Calu3 (cell line): ENCODE results near the gene ITFG2. TPM values are rescaled to one million over a fixed set of nuclear protein-coding genes. Genes with fewer than 3 reads are reported as not detected.

Experiments
- BruUV-seq: library from RNA; stranded (reverse); fragments of 400-500 nt; replicated peaks from 2 replicates; lab custom pipeline; 2021; lab: Mats Ljungman, UMichigan
- CTCF ChIA-PET: fragments of 300-600 bp; sonication (Branson Sonifier 250); formaldehyde crosslinking; loops from one replicate; lab custom pipeline; 2022; ENCODE audit warnings: antibody characterized with exemption; lab: Charles Lee
- DNase-seq: peaks from one replicate; pipeline ENCODE4 v3.0.0; 2022
- H3K27ac Mint-ChIP-seq: one replicate; pipeline ENCODE4 v1.8.0; 2022; ENCODE audit warnings: mixed read lengths; ENCODE audit not compliant: unreplicated experiment
- H3K27me3 Mint-ChIP-seq: one replicate; pipeline ENCODE4 v1.8.0; 2022; ENCODE audit warnings: mixed read lengths; ENCODE audit not compliant: unreplicated experiment
- H3K36me3 Mint-ChIP-seq: one replicate; pipeline ENCODE4 v1.8.0; 2022; ENCODE audit warnings: mild to moderate bottlenecking, moderate library complexity, mixed read lengths; ENCODE audit not compliant: insufficient read depth, unreplicated experiment
- H3K4me1 Mint-ChIP-seq: one replicate; pipeline ENCODE4 v1.8.0; 2022; ENCODE audit warnings: mild to moderate bottlenecking, low read depth, mixed read lengths; ENCODE audit not compliant: unreplicated experiment
- H3K4me3 Mint-ChIP-seq: one replicate; pipeline ENCODE4 v1.8.0; 2022; ENCODE audit warnings: mild to moderate bottlenecking, low read depth, moderate library complexity, mixed read lengths; ENCODE audit not compliant: unreplicated experiment
- H3K9me3 Mint-ChIP-seq: one replicate; pipeline ENCODE4 v1.8.0; 2022; ENCODE audit warnings: low read depth, mixed read lengths; ENCODE audit not compliant: unreplicated experiment
- CTCF ChIP-seq: fragments of 200-600 bp; IDR thresholded peaks from one replicate; pipeline ENCODE4 v1.8.0; 2022; ENCODE audit warnings: antibody characterized with exemption; ENCODE audit not compliant: unreplicated experiment
- intact Hi-C: fragments of 100-400 bp; cut with micrococcal nuclease; formaldehyde crosslinking; loops from one replicate; pipeline ENCODE4 v1.10.0; 2022; ENCODE audit not compliant: unreplicated experiment
- total RNA-seq: library from RNA; stranded (reverse); gene quantifications from 2 replicates; pipeline ENCODE4 v1.2.3, GENCODE V29; 2022

Gene ITFG2
- total RNA-seq, 1 experiment from 2014 or later: 31.9 TPM

GRCh38 chr12:2801044-2801783, 11.3 kb upstream of the ITFG2 start:
- Mint-ChIP-seq H3K4me3 (no peak overlapping the region), H3K27ac (peak overlapping the region; percentile 36), H3K27me3 (no peaks in the 10 kb centered on the region), H3K36me3 (peaks cover 81% of the 10 kb centered on the region), H3K9me3 (no peaks in the 10 kb centered on the region), H3K4me1 (peaks cover 22% of the 10 kb centered on the region)
- CTCF ChIA-PET: interaction anchor here (0.7 kb wide), 1 partner anchor 415 kb away, joined by 3 read pairs; no protein-coding TSS in a partner anchor
- DNase-seq: no peak
- TF ChIP-seq CTCF: no peak
- BruUV-seq: no TSS peak
- intact Hi-C loops: no loop called here

GRCh38 chr12:2803635-2804392, 8.7 kb upstream of the ITFG2 start:
- TF ChIP-seq CTCF: no peak
- Mint-ChIP-seq H3K27me3 (no peaks in the 10 kb centered on the region), H3K36me3 (peaks cover 72% of the 10 kb centered on the region), H3K27ac (no peak overlapping the region), H3K9me3 (no peaks in the 10 kb centered on the region), H3K4me1 (peaks cover 8% of the 10 kb centered on the region), H3K4me3 (no peak overlapping the region)
- DNase-seq: no peak
- CTCF ChIA-PET: no interaction called here
- BruUV-seq: TSS peak; percentile 32
- intact Hi-C loops: no loop called here

DNA sequence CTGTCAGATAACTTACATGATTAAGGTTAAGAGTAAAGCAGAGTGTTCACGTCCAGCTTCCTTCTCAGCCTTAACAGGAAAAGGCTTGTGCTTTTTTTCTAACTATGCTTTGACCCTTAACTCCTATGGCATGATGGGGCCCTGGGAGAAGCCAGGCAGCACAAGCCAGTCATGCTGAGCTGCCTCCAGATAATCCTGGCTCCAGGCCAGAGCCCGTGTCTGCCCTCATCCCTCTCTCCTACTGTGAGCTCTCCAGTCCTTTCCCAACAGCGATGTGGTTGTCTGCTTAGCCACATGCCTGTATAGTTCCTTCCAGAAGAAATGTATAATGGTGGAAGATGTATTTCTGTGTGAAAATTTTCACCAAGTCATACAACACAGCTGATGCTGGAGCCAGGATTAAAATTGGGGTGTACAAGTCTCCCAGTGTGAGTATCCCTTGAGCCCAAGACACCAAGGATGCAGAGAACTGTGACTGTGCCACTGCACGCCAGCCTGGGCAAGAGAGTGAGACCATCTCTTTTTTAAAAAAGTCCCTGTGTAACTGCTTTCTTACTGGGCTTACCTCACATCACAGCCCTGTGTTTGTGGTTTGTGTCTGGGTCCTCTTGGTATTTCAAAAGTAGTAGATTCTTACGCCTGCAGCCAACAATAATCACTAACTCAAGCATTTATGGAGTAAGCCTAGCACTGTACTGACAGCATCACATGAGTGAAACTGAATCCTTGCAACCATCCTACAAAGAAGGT, 7.9 kb upstream of the ITFG2 start:
- Mint-ChIP-seq H3K9me3 (no peaks in the 10 kb centered on the region), H3K36me3 (peaks cover 66% of the 10 kb centered on the region), H3K4me3 (no peak overlapping the region), H3K4me1 (peaks cover 8% of the 10 kb centered on the region), H3K27ac (no peak overlapping the region), H3K27me3 (no peaks in the 10 kb centered on the region)
- DNase-seq: no peak
- intact Hi-C loops: no loop called here
- BruUV-seq: no TSS peak
- no peak for TF ChIP-seq CTCF
- CTCF ChIA-PET: no interaction called here

DNA sequence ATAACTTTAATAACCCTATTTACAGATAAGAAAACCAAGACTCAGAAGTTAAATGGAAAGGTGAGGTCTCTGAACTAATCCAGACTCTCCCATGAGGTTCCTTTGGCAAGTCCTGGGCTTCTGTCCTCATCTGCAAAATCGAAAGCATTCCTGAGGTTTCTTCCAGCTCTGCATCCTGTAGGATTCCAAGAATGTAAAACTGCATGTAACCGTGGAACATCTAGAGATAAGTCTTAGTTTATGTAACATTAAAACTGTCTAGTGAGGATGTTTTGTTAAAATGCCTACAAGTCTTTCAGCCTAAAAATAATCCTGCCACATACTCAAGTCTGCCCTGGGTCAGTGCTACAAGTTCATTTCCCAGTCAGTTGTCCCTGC, 7.3 kb upstream of the ITFG2 start:
- no TSS peak for BruUV-seq

More for the DNA sequence above, 7.3 kb upstream of the ITFG2 start:
- TF ChIP-seq CTCF: no peak
- no peak overlapping the region for H3K4me3 Mint-ChIP-seq
- DNase-seq: no peak
- CTCF ChIA-PET: no interaction called here
- no peaks in the 10 kb centered on the region for H3K9me3 Mint-ChIP-seq
- peaks cover 8% of the 10 kb centered on the region for H3K4me1 Mint-ChIP-seq
- no peak overlapping the region for H3K27ac Mint-ChIP-seq
- peaks cover 60% of the 10 kb centered on the region for H3K36me3 Mint-ChIP-seq
- H3K27me3 Mint-ChIP-seq: no peaks in the 10 kb centered on the region
- intact Hi-C loops: no loop called here
